ENCODE data around the gene INCA1. TPM values are rescaled to one million over a fixed set of nuclear protein-coding genes. Genes with fewer than 3 reads are reported as not detected.
A peak's percentile ranks its signal among the peaks of the same experiment; 100 is the strongest.

Gene INCA1
- total and polyA plus RNA-seq, 2 of the 13 experiments (the other 11 are each of a cell fraction or from before 2014, with no cell fraction given), result 0.93 to 2.6 TPM

- TF ChIP-seq ETS1 (CRISPR knock-in tag; IDR thresholded peaks at IDR 0.05) (0 out of 2 replicates have a peak, but pooled peaks have one; percentile 27), SALL2 (CRISPR knock-in tag; IDR thresholded peaks at IDR 0.05) (no peak), ZMYM4 (CRISPR knock-in tag; IDR thresholded peaks at IDR 0.05) (no peak), ZNF777 (CRISPR knock-in tag; IDR thresholded peaks at IDR 0.05) (no peak), ZSCAN12 (CRISPR knock-in tag; IDR thresholded peaks at IDR 0.05) (no peak), ZNF772 (CRISPR knock-in tag; IDR thresholded peaks at IDR 0.05) (no peak), TOPORS (CRISPR knock-in tag; IDR thresholded peaks at IDR 0.05) (no peak), PTBP1 (IDR thresholded peaks at IDR 0.05; ENCODE audit: low read depth, low read length, poor library complexity, severe bottlenecking) (no peak), ZNF143 (CRISPR knock-in tag; IDR thresholded peaks at IDR 0.05) (no peak), NR1H2 (CRISPR knock-in tag; IDR thresholded peaks at IDR 0.05; ENCODE audit: borderline replicate concordance, low read depth) (no peak), ASH2L (IDR thresholded peaks at IDR 0.05; ENCODE audit: insufficient read length, low read depth, low read length) (peak; percentile 15), ZMYM3 (CRISPR knock-in tag; IDR thresholded peaks at IDR 0.05) (no peak), ZNF720 (CRISPR knock-in tag; IDR thresholded peaks at IDR 0.05) (no peak), ZNF574 (CRISPR knock-in tag; IDR thresholded peaks at IDR 0.05) (no peak), MEF2D (CRISPR knock-in tag; IDR thresholded peaks at IDR 0.05) (no peak), ZFP37 (CRISPR knock-in tag; IDR thresholded peaks at IDR 0.05; ENCODE audit: borderline replicate concordance) (no peak), ZNF136 (CRISPR knock-in tag; IDR thresholded peaks at IDR 0.05; ENCODE audit: low read depth) (no peak), ZNF580 (CRISPR knock-in tag; IDR thresholded peaks at IDR 0.05; ENCODE audit: borderline replicate concordance, low read depth) (no peak)
These were observed 2.2 kb upstream of the INCA1 start (continued) for GRCh38 chr17:4999430-5000093.

Measured in HepG2 (cell line).